Left lung (tissue), 10 donors: ENCODE data around the gene TMEM181. TPM values are rescaled to one million over a fixed set of nuclear protein-coding genes. Genes with fewer than 3 reads are reported as not detected.
"Not testable (repeated sequence)": the region's sequence is repeated elsewhere in the genome, so short reads cannot be mapped to it uniquely, and the experiment has no call there.

ENCODE experiments used
- ATAC-seq: fragments of 200-7000 bp; cut with Tn5 transposase; one replicate; pipeline ENCODE4 v1.9.1; 2020; ENCODE audit warnings: moderate library complexity
- DNase-seq, 4 donors: peaks; one replicate each; pipeline ENCODE4 v3.0.0-alpha.2; 2013 to 2020
- H3K27ac ChIP-seq, 2 donors: fragments of 200-600 bp; sonication (generic) in 1 of 2; one replicate each; pipeline versions ENCODE4 v1.5.0 to v1.8.0; 2020 to 2021
- H3K27me3 ChIP-seq, 2 donors: fragments of 200-600 bp; sonication (generic) in 1 of 2; one replicate each; pipeline versions ENCODE4 v1.5.0 to v1.8.0; 2020 to 2021
- H3K36me3 ChIP-seq, 2 donors: fragments of 200-600 bp; sonication (generic) in 1 of 2; one replicate each; pipeline versions ENCODE4 v1.5.0 to v1.8.0; 2020 to 2021
- H3K4me1 ChIP-seq, 2 donors: fragments of 200-600 bp; one replicate each; pipeline ENCODE4 v1.8.0; 2021
- H3K4me3 ChIP-seq, 2 donors: fragments of 200-600 bp; sonication (generic) in 1 of 2; one replicate each; pipeline versions ENCODE4 v1.5.0 to v1.8.0; 2020 to 2021; ENCODE audit warnings: mild to moderate bottlenecking in 1 of 2
- H3K9me3 ChIP-seq, 2 donors: fragments of 200-600 bp; sonication (generic) in 1 of 2; one replicate each; pipeline versions ENCODE4 v1.5.0 to v1.8.0; 2020 to 2021
- CTCF ChIP-seq, 2 donors: fragments of 200-600 bp; sonication (generic) in 1 of 2; IDR thresholded peaks; one replicate each; pipeline versions ENCODE4 v1.5.0 to v1.8.0; 2021; ENCODE audit warnings: antibody characterized with exemption in 2 of 2
- intact Hi-C, 2 donors: fragments of 100-400 bp; cut with DNase I; formaldehyde crosslinking; loops; one replicate each; pipeline versions ENCODE4 v1.11.2 to v1.14.2; 2022
- polyA plus RNA-seq, 6 donors: library from polyadenylated mRNA; unstranded; fragments of 120-200 nt; gene quantifications; one replicate each; pipeline ENCODE4 v1.2.1, GENCODE V29; 2013; ENCODE audit not compliant: insufficient read length in 6 of 6
- total RNA-seq, 2 donors: library from RNA; stranded (reverse); fragmentation: NEBNext Ultra II Directional; extraction: Animal tissue kit (Norgen Biotek cat#: 25700); gene quantifications; one replicate each; pipeline ENCODE4 v1.2.1, GENCODE V29; 2021
- donor health status: DM: no; HTN: yes; CAD: no.
- donor health status: DM: no; HTN: no; CAD: no.

The TMEM181 gene
- total and polyA plus RNA-seq, 8 donors = 29.9 to 37.0 (median 31.4) TPM

DNA sequence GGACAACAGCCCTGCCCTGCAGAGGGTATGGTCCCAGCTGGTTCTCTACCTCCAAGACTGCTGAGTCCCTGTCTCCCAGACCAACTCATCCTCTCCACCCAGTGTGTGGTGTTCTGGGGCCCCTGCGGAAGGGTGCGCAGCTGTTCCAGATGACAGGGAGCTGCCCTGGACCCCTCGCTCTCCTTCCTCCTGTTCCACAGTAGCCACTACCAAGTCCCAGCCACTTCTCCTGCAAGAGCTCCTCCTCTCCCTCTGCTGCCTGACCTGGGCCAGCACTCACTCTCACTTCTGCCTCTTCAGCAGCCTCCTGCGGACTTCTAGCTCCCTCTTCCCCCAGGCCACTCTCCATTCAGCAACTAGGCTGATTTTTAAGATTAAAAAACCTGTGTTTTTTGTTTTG is 40.1 kb upstream of the TMEM181 start:
- Histone ChIP-seq H3K9me3 (no peaks in the 10 kb centered on the region), H3K27ac (no peak overlapping the region), H3K36me3 (no peaks in the 10 kb centered on the region), H3K4me3 (no peak overlapping the region), H3K4me1 (peaks cover 6 to 8% of the 10 kb centered on the region in 2 donors), H3K27me3 (peaks cover 7 to 59% of the 10 kb centered on the region in 2 donors)
- TF ChIP-seq CTCF (IDR thresholded peaks at IDR 0.05) = no peak
- DNase-seq = no peak
- ATAC-seq = peak; percentile 50
- intact Hi-C loops = loop anchor here in 1 of 2 donors (10.0 kb wide), 1 partner anchor 295 kb away; no protein-coding TSS in a partner anchor

- DNase-seq, H3K36me3 ChIP-seq, H3K9me3 ChIP-seq, H3K4me3 ChIP-seq, H3K4me1 ChIP-seq, intact Hi-C loops, H3K27ac ChIP-seq: not testable (repeated sequence)
- peaks cover 7 to 54% of the 10 kb centered on the region in 2 donors for H3K27me3 ChIP-seq
- ATAC-seq = peak; percentile 38
Measured at GRCh38 chr6:158520975-158521374, 38.9 kb upstream of the TMEM181 start.

DNA sequence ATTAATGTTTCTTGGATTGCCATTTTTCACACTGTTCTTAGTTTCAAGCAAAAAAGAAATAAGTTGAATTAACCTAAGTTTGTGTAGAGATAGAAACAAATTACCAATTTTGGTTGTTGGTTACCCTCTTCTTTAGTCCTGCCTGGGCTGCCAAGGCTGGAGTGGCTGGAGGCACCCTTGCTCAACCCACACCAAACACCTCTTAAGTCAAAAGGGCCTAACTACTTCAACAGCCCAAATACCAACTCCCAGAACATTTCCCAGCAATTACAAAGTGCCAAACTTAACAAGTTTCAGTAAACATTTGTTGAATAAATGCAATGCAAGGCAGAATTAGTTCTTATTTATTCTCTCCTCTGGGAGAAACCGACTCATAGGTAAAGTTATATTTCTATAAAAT is 38.1 kb upstream of the TMEM181 start:
- no peak for TF ChIP-seq CTCF (IDR thresholded peaks at IDR 0.05)
- peak; percentile 79 for ATAC-seq
- no peaks in the 10 kb centered on the region for H3K36me3 ChIP-seq
- H3K27ac ChIP-seq = no peak overlapping the region
- intact Hi-C loops = no loop called here
- H3K9me3 ChIP-seq = peaks cover 0 to under 1% of the 10 kb centered on the region in 2 donors
- H3K27me3 ChIP-seq = peaks cover 2 to 46% of the 10 kb centered on the region in 2 donors
- H3K4me1 ChIP-seq = peaks cover 6 to 8% of the 10 kb centered on the region in 2 donors
- no peak overlapping the region for H3K4me3 ChIP-seq
- DNase-seq = no peak

- Histone ChIP-seq H3K4me1 (peaks cover 6 to 8% of the 10 kb centered on the region in 2 donors), H3K4me3 (no peak overlapping the region), H3K9me3 (peaks cover 0 to 6% of the 10 kb centered on the region in 2 donors), H3K27me3 (peaks cover 0 to 38% of the 10 kb centered on the region in 2 donors), H3K27ac (no peak overlapping the region), H3K36me3 (no peaks in the 10 kb centered on the region)
- DNase-seq (no peak), ATAC-seq (no peak)
- intact Hi-C loops = no loop called here
- no peak for TF ChIP-seq CTCF (IDR thresholded peaks at IDR 0.05)
Measured at GRCh38 chr6:158522616-158523015, 37.3 kb upstream of the TMEM181 start.

- Histone ChIP-seq H3K27me3 (peaks cover 0 to 21% of the 10 kb centered on the region in 2 donors), H3K4me3 (no peak overlapping the region), H3K27ac (no peak overlapping the region), H3K4me1 (no peaks in the 10 kb centered on the region), H3K36me3 (no peaks in the 10 kb centered on the region), H3K9me3 (peaks cover 0 to 14% of the 10 kb centered on the region in 2 donors)
- TF ChIP-seq CTCF (IDR thresholded peaks at IDR 0.05) = no peak
- DNase-seq (no peak), ATAC-seq (no peak)
- intact Hi-C loops = no loop called here
Measured at GRCh38 chr6:158524311-158524710, 35.6 kb upstream of the TMEM181 start.

DNA sequence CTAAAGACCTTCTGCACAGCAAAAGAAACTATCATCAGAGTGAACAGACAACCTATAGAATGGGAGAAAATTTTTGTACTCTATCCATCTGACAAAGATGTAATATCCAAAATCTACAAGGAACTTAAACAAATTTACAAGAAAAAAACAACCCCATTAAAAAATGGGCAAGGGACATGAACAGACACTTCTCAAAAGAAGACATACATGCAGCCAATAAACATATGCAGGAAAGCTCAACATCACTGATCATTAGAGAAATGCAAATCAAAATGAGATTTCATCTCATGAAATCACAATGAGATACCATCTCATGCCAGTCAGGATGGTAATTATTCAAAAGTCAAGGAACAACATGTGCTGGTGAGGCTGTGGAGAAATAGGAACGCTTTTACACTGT is 32.0 kb upstream of the TMEM181 start:
- H3K36me3 ChIP-seq, H3K27ac ChIP-seq, H3K27me3 ChIP-seq, H3K4me3 ChIP-seq, ATAC-seq, intact Hi-C loops, DNase-seq, H3K4me1 ChIP-seq: not testable (repeated sequence)
- peaks cover 0 to 14% of the 10 kb centered on the region in 2 donors for H3K9me3 ChIP-seq
